Measurements from ENCODE around the gene IL36RN.

DNA sequence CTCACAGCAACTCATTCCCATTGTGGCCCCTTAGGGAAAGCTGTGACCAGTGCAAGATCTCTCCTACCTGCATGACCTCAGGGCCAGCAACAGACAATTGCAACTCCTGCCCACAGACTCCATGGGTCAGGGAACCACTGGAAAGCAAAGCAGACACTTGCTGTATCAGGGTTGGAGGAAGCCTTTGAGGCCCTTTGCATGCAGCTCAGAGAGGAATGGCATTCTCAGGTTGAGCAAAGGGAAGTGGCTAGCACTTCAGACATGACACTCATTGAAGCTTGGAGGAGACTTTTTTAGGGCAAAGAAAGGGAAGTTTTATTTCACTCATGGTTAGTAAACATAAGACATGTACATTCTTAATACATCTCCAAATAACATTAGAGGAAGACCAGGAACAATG lies 30.9 kb downstream of the IL36RN start:
- TF ChIP-seq, protein P1, sequence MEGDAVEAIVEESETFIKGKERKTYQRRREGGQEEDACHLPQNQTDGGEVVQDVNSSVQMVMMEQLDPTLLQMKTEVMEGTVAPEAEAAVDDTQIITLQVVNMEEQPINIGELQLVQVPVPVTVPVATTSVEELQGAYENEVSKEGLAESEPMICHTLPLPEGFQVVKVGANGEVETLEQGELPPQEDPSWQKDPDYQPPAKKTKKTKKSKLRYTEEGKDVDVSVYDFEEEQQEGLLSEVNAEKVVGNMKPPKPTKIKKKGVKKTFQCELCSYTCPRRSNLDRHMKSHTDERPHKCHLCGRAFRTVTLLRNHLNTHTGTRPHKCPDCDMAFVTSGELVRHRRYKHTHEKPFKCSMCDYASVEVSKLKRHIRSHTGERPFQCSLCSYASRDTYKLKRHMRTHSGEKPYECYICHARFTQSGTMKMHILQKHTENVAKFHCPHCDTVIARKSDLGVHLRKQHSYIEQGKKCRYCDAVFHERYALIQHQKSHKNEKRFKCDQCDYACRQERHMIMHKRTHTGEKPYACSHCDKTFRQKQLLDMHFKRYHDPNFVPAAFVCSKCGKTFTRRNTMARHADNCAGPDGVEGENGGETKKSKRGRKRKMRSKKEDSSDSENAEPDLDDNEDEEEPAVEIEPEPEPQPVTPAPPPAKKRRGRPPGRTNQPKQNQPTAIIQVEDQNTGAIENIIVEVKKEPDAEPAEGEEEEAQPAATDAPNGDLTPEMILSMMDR (IDR thresholded peaks at IDR 0.05): no peak
- no peak for TF ChIP-seq POLR2A (IDR thresholded peaks at IDR 0.05)
